HG03469 (cell line): ENCODE measurements around the gene CFAP221.

Experiments used
- ATAC-seq: cut with Tn5 transposase; IDR thresholded peaks from one replicate; pipeline ENCODE4 v1.9.1; 2021; ENCODE audit warnings: mild to moderate bottlenecking, moderate library complexity, moderate number of reproducible peaks; ENCODE audit not compliant: unreplicated experiment

The CFAP221 gene

DNA sequence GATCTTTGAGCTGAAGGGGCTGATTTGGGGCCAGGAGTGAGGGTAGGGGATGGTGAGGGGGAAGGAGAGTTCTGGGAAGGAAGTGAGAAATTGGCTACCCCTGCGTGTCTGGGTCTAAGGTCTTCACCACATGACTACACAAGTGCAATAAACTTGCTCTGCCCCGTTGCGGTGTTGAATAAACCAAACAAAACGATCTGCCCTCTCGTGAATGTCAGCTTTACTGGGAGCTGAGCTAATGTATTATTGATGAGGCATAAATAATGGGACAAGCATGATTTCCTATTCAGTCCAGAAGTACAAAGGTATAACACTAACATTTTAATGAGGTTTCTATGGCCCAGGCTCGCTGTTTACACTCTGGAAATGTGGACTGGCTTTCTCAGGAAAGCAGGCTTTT is 8.0 kb upstream of the CFAP221 start:
- ATAC-seq: no peak

DNA sequence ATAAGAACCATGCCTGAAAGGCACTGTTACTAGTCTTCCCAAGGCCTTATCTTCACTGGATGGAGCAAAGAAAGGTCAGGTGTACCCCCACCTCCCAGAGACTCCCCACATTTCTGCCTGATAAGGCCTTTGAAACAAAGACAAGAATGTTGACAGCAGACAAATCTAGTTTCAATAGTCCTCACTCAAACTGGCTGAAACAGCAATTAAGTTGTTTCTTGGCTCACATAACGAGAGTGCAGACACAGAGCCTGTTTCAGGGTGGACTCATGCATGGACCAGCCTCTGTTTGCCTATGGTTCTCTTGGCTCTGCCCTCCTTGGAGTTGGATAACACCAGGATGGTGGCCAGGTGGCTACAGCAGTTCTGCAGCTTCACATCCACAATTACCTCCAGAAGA is 7.5 kb upstream of the CFAP221 start:
- ATAC-seq: no peak

DNA sequence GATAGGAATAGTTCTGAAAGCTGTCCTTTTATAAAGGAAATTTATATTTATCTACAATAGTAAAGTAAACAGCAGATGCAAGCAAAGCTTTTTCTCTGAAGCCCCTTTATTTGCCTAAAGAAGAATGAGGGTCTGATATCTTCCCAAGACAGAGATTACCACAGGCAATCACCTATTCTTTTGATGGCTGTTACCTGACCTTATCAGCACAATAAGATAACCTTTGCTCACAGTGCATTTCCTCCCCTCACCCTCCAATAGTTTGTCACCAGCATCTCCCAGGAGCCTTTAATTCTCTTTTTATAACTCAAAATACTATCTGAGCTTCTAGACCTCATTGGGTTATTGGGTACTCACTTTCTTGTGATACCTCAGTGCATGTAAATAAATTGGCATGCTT is 6.5 kb upstream of the CFAP221 start:
- ATAC-seq: no peak

DNA sequence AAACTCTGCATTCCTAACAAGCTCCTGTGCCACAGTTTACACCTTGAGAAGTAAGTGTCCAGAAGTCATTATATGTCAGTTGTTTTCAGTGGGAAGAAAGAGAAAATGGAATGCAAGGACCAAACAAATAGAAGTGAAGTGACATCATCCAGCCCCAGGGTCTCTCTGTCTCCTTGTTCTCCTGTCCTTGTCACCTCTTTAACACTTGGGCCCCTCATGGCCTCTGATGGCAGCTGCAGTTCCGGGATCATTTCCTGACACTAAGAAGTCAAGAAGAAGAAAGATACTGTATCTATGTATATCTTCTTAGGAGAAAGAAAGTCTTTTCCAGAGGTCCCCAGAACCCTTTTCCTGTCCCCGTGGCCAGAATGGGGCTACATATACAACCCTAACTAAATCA is 2.8 kb upstream of the CFAP221 start:
- ATAC-seq: no peak

DNA sequence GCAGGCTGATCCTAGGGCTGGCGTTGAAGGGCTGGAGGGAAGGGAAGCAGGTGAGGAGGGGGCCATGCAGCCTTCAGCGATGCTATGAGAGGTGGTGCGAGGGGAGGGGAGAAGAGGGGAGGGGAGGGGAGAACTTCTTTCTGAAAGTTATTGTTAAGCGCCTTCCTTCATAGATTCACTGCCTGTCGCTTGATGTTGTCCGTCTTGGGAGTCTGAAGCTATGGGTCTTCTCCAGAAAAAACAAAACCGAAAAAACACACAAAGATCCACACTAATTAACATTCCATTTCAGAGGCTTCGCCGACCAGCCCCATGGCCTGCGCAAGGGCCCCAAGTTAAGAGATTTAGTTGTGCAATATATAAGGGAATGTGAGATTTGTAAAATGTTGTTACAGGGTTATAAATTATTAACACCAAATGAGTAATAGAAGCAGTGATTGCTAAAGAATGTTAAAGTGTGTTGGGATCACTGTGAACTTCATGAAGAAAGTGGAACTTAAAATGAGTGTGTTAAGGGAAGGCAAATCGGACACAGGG is 758 bp downstream of the CFAP221 start:
- no peak for ATAC-seq

DNA sequence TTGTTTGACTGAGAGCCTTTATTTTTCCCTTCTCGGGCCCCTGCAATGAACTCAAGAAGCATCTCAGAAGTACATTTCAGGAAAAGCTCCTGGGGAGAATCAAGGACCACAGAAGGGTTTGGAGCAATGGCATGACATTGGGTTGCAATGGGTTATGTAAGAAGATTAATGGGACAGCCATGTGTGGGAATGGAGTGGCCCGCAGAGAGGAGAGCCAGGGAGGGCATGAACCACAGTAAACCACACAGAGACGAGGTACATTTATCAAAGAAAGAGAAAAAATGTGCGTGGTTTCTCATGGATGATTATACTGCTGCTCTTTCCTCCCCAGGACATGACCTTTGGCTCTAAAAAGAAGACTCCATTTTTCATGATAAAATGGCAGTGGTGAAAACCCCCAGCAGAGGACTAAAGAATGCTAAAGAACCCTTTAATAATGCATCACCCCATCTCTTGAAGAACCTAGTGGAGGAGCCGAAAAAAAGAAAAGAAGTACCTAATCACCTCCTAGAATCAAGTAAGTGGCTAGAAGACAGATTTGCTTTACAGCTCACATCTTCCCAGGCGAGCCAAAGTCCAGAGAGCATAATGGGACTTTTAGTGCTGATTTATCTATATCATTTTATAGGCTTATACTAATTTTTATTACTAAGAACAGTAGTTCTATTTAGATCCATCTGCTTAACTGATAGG is 1.7 kb downstream of the CFAP221 start:
- ATAC-seq: no peak

DNA sequence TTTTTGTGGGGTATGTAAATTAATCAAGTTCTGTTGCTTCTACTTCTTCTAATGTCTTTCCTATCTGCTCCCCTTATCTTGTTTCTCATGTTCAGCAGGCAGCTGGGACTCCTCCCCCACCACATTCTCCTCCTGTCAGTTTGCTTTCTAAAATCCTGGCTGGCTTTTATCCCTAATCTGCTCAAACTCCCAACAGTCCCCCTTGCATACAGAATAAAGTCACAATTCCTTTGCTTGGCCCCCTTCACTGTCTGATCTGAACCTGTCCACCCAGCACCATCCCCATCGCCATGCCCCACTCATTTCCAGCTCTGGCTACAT is 2.2 kb downstream of the CFAP221 start:
- ATAC-seq: no peak

DNA sequence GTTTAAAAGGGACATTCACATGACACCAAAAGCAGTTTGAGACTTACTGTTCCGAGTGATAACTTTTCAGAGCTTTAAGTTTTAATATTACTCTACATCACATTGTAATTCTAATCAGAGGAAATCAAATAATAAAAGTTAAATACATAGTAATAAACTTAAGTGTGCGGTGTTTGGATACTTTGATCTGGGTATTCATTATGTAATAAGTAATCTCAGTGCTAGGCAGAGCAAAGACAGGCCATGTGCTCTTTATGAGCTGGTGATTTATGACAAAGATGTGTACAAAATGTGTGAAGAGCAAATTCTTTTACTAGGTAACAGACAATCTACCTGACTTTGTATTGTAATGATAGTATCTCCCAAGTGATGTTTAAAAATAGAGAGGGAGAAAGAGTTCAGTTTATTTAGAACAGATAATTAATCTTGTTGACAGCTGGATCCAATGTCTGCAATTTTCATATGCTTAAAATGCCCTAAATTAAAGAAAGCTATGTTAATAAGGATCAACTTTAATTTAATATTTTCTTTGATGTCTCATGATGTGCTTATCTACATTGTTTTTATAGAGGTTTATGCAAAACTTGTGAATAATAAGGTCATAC is 4.4 kb downstream of the CFAP221 start:
- ATAC-seq: no peak

DNA sequence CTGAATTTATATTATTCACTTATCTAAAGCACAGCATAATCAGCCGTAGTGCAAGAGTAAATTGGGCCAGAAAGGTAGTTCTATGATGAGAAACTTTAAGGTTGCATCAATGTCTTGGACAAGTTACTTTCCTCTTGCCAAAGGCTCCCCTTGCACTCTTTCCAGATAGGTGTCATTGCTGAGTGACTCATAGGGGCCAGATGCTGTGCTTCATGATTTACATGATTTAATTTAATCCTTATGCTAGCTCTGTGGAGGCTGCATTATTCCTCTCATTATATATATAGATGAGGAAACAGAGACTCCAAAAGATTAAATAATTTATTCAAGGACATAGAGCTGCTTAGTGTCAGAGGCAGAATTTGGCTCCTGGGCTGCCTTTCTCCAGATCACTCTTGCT is 5.0 kb downstream of the CFAP221 start:
- no peak for ATAC-seq

DNA sequence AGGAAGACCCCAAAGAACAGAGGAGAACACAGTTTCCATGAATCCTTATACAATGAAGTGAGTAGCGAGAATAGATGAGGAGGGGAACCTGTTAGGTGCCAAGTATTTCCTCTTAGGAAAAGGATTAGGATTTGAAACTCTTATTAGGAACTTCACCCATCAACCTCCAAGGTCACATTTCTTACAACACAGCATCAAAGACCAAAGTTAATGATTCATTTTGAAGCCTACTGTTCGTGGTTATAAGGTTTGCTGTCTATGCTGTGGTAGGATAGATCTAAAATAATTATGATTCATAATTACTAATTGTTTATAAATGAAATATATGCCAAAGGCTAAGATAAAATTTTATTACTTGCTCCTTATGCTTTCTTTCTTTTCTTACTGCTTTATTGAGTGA is 6.1 kb downstream of the CFAP221 start:
- no peak for ATAC-seq

DNA sequence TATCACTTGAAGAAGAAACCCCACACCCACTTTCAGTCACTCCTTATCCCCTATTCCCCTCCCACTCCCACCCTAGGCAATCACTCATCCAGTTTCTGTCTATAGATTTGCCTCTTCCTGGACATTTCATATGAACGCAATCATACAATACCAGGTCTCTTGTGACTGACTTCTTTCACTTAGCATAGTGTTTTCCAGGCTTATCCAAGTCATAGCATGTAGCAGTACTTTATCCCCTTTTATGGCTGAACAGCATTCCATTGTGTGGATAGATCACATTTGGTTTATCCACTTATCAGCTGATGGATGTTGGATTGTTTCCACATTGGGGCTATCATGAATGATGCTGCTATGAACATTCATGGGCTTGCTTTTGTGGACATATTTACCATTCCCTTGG is 6.6 kb downstream of the CFAP221 start:
- ATAC-seq: no peak

DNA sequence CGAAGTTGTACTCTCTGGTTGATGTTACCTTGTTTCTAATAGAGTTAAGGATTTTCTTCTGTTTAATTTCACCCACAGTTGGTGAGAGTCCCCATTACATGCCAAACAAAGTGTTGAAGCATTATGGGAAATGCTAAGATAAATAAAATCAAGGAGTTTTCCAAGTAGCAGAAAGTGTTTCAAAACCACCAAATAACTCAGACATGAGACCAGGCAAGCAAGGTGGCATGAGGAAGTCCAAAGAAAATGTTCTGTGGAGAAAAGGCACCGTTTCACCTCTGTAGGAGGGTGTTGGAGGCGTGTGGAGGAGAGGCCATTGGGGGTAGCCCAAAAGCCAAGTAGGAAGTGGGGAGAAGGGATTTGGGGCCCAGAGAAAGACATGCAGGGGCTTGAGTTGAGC is 8.7 kb downstream of the CFAP221 start:
- no peak for ATAC-seq

DNA sequence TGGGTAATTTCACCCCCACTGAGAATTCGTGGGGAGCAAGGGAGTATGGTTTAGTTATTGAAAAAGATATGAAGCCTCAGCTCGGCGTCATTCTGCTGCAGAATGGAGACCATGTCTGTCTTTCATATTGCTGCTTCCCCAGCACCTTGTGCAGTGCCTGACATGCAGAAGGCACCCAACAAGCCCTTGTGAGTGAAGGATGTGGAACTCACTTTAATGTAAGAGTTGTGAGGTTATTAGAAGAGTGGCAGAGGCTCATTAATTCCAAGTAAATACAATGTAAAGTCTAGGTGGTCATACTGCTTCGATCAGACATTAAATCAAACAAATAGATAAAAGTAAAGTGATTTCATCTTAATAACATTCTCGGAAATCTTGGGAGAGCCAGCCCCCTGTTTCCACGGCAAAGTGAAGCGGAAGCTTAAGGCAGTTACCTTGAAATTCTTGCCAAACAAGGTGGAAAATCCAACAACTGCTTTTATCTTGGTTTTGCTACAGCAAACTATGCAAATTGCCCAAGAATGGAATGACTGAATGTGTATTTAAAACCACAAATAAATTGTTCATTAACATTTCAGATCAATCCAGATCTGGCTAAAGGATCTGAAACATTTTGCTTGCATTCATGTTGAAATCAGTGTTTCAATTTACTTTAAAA is 9.6 kb downstream of the CFAP221 start:
- ATAC-seq: no peak

DNA sequence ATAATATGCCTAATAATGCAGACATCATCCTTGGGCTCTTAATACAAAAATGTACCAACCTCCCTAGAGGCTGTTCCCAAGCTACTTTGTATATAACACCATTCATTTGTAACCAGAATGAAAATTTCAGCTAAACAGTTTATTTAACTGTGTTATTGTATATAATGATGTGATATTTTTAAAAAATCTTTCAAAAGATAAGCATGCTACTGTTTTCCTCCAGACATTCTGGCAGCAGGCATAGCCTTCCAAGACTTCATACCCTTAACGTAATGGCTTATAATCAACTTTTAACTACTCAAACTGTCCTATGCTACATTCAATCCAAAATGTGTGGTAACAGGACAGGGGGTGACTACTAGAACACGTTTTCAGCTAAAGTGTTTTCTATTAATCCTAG is 21.2 kb downstream of the CFAP221 start:
- ATAC-seq: no peak

DNA sequence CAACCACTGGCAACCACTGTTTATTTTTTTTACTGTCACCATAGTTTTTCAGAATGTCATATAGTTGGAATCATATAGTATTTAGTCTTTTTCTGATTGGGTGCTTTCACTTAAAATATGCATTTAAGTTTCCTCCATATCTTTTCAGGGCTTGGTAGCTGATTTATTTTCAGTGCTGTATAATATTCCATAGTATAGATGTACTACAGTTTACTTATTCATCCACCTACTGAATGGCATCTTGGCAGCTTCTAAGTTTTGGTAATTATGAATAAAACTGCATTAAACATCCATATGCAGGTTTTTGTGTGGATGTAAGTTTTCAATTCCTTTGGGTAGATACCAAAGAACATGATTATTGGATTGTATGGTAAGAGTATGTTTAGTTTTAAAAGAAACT is 23.0 kb downstream of the CFAP221 start:
- no peak for ATAC-seq

DNA sequence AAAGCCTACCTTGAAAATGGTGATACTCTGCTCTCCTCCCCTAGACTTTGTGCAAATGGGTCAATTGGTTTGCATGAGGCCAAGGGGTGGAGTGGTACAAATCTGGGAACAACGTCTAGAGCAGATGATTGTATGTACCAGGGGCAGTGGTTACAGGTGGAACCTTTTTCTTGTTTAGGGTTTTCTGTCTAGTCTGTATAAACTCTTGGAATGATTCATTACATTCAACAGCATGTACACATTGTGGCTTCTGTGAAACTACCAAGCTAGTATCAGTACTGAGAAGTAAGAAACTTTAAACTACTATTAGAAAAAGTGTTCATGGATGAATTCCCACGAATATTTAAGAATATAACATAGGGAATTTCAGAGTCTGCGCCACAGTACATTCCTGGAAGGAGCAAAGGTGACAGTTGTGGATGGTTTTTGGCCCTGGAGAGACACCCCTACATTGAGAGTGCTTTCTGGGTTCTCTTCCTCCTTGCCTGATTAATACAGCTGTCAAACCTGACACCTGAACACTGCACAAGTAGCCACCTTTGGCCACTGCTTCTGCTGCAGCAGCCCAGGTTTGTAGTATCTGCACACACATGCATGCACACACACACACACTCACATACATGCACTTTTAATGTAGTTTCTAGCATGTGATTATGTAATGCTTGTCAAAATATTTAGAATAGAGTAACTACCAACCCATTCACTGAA is 30.0 kb downstream of the CFAP221 start:
- peak; percentile 97 for ATAC-seq

DNA sequence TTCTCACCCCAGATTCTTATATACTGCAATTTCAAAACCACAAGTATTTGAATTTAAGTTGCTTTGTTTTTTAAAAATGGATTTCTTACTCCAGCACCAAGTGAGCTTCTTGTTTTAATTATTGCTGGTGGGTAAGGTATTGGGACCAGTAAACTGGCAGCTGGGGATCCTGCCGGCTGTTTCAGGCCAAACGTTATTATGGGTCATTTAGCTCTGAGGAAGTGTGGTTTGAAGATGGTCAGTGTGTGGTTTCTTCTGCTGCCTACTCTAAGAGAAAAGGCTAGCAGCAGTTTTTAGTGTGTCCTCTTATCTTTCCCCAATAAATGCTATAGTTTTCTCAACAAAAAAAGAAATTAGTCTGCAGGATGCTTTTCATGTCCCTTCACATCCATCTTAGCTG is 30.6 kb downstream of the CFAP221 start:
- no peak for ATAC-seq

DNA sequence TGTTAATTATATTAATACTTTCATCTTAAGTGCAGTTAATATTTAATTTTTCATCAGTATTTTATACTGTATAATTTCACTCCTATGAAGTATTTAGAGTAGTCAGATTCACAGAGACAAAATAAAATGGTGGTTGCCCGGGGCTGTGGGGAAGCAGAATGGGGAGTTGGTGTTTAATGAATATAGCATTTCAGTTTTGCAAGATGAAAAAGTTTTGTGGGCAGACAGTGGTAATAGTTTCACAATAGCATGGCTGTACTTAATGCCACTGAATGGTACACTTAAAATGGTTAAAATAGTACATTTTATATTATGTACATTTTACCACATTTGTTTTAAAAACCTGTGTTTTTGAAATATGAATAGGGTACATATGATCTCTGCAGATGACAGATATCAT is 31.2 kb downstream of the CFAP221 start:
- ATAC-seq: no peak

DNA sequence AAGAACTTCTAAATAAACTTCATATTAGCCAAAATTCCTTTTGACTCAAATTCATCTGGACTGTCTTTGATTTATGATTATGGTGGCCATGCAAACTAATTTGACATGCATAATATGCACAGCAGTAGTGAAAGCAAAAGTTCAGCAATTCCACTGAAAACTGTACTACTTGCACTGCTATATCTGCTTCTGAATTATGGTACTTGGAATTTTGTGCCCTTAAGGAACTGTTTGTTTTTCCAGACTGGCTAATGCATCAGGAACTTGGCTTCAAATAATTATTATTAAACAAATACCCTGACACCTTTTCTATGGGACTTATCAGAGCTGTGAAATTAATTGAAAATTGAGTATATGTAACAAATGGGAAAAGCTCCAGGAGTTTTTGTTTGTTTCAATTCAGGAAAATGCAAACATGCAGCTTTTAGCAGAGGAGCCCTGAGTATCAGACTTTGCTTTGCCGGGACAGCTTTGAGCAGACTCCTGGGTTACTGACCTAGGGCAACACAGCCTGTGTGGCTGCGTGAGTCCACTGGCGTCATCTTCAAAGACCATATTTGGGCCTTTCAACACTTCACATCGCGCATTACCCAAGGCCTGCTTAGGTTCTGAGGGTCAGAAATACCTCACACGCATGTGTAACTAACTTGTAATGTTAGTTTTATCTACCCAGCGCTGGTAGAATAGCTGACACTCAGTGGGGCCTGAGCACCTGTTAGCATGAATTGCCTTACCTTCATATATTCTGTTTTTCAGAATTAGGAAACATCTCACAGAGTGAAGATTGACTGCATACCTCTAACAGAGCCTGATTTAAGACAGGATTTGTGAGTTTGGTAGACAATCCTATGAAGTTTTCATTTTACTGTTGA is 35.4 kb downstream of the CFAP221 start:
- no peak for ATAC-seq

DNA sequence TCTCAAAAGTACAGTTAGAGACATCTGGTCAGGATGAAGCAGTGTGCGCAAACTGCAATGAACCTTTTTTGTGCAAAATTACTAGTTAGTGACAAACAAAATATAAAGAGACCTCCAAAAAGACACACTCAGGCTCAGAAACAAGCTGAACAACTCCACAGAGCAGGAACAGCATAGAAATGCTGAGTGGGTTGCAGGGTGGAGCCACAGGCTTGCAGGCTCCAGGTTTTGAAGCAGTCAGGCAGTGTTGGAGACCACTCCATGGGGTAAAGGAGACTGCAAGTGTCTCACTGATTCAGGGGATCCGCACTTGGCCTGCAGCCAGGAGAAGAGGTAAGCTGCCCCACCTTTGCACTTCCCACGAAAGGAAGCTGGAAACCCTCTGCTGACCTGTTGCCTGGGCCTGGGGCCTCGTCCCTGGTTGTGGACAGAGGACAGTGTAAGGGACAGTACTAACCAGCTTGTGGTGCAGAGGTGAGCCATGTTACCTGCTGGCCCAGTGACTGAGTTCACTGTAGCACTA is 36.4 kb downstream of the CFAP221 start:
- no peak for ATAC-seq

DNA sequence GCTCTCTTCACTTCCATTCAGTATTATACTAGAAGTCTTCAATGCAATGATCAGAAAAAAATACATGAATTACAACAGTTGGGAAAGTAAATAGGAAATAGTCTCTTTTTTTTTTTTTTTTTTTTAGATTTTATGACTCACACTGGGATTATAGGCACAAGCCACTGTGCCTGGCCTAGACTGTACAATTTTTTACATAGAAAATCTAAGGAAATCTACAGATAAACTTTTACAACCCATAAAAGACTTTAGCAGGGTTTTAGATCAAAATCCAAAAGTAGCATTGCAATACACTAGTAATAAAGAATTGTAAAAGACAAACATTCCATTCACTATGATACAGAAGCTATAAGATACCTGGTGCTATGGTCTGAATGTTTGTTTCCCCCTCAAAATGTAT is 39.0 kb downstream of the CFAP221 start:
- ATAC-seq: no peak
